ENCODE data around the gene SCUBE1. TPM values are rescaled to one million over a fixed set of nuclear protein-coding genes. Genes with fewer than 3 reads are reported as not detected.

Gene SCUBE1
- total and polyA plus RNA-seq, 2 donors (not counting 3 experiments of a cell fraction or from before 2014, with no cell fraction given): 0.07 TPM; not detected in 1

DNA sequence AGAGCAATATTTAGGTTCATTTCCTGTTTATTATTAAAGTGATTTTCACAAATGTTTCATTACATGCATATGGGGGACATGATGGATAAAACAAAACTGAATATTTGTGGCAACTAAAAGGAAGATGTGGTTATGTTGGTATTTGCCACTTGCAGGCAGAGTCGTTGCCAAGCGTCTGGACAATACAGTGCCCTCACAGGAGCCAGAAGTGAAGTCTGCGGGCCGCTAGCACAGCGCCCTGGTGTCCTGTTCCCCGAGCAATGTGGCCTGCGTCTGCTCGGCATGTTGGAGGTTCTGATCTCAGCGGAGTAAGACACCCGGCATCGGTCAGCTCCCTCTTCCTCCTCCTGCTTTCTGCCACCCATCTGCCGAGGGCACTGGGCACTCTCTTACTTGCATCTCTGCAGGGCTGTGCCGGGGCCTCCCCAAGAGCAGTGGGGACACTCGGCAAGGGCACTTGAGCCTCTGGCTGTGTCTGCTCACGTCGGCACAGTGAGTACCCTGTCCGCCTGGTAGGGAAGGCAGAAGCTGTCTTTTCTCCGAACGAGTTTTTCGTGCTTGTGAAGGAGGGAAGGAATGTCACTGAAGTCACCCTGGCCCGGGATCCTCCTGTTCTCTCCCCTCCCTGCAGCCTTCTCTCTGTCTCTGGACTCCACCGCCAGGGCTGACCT is 145.8 kb downstream of the SCUBE1 start:
- DNase-seq (ENCODE audit: low read depth, low spot score): no peak
- Histone ChIP-seq H3K4me3 (replicated peaks in 1 of 3; ENCODE audit: insufficient read depth in 1 of 3, low read depth in 1 of 3, low read length in 3 of 3) (no peak overlapping the region), H3K27ac (ENCODE audit: insufficient read depth, low read depth, low read length) (no peak overlapping the region), H3K36me3 (ENCODE audit: control insufficient read depth in 2 of 2, extremely low read depth in 1 of 2, insufficient read depth in 2 of 2, low read length in 2 of 2) (no peaks in the 10 kb centered on the region), H3K9ac (replicated peaks; ENCODE audit: extremely low read depth, insufficient read depth, low read length) (no peak overlapping the region), H3K9me1 (replicated peaks; ENCODE audit: control insufficient read depth, extremely low read depth, insufficient read depth, low read length) (no peaks in the 10 kb centered on the region), H3K4me1 (ENCODE audit: control insufficient read depth, extremely low read depth, insufficient read depth, low read length) (no peaks in the 10 kb centered on the region), H3K27me3 (ENCODE audit: control insufficient read depth in 2 of 2, insufficient read depth in 2 of 2, low read length in 2 of 2) (peaks cover 4 to 11% of the 10 kb centered on the region in 2 experiments), H3K9me3 (replicated peaks; ENCODE audit: control insufficient read depth, insufficient read depth, low read length) (no peaks in the 10 kb centered on the region), H3K4me2 (ENCODE audit: insufficient read depth, low read length) (no peak overlapping the region), H3K79me2 (ENCODE audit: control insufficient read depth, insufficient read depth, low read length) (no peaks in the 10 kb centered on the region), H2AFZ (ENCODE audit: low read depth, low read length) (no peak overlapping the region), H4K20me1 (replicated peaks; ENCODE audit: control insufficient read depth, extremely low read depth, insufficient read depth, low read length) (no peaks in the 10 kb centered on the region)
- dilution Hi-C loops (cut with MboI; ENCODE audit: extremely low pct_ligation_motif_present, low sequenced_read_pairs): no loop called here
- CTCF ChIA-PET: interaction anchor here (0.8 to 2.9 kb wide), 3 partner anchors 10 to 148 kb away, joined by 3 to 13 read pairs (median 4); no protein-coding TSS in a partner anchor
- no peak for TF ChIP-seq POLR2A (IDR thresholded peaks at IDR 0.05; ENCODE audit: low read depth, low read length)
- TF ChIP-seq, protein P1, sequence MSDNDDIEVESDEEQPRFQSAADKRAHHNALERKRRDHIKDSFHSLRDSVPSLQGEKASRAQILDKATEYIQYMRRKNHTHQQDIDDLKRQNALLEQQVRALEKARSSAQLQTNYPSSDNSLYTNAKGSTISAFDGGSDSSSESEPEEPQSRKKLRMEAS (IDR thresholded peaks at IDR 0.05; ENCODE audit: insufficient read depth, insufficient read length): no peak
- TF ChIP-seq EZH2 (IDR thresholded peaks at IDR 0.05; ENCODE audit: borderline replicate concordance, low read depth, low read length, severe bottlenecking): no peak
- no peak for TF ChIP-seq GATA2 (IDR thresholded peaks at IDR 0.05; ENCODE audit: insufficient read depth, insufficient read length, low read depth, low read length)
- no peak for TF ChIP-seq CTCF (IDR thresholded peaks at IDR 0.05; ENCODE audit: extremely low read depth in 1 of 2, insufficient read depth in 1 of 2, low read depth in 1 of 2, low read length in 2 of 2)
- no peak for TF ChIP-seq POLR2AphosphoS5 (IDR thresholded peaks at IDR 0.05; ENCODE audit: insufficient read depth, low read depth, low read length)
- no peak for TF ChIP-seq JUN (IDR thresholded peaks at IDR 0.05; ENCODE audit: borderline replicate concordance, insufficient read depth, insufficient read length, low read depth)
- no peak for TF ChIP-seq MYC (IDR thresholded peaks at IDR 0.05; ENCODE audit: low read depth, low read length)
- no peak for TF ChIP-seq FOS (IDR thresholded peaks at IDR 0.05; ENCODE audit: borderline replicate concordance, insufficient read depth, low read length)
- BruUV-seq (replicated peaks): no TSS peak
- FAIRE-seq: no peak
- POLR2A ChIA-PET: no interaction called here
- intact Hi-C loops (cut with micrococcal nuclease): no loop called here

Measured in endothelial cell of umbilical vein (primary cell).